Type B pancreatic cell (in vitro differentiated cells): ENCODE data around the gene SPEM3. TPM values are rescaled to one million over a fixed set of nuclear protein-coding genes. Genes with fewer than 3 reads are reported as not detected.
A peak's percentile ranks its signal among the peaks of the same experiment; 100 is the strongest.

Experiments used
- DNase-seq: peaks from one replicate; pipeline ENCODE4 v3.0.0; 2021; ENCODE audit warnings: mixed read lengths; ENCODE audit not compliant: unreplicated experiment; ENCODE audit errors: extremely low spot score
- H3K27ac Mint-ChIP-seq: 2 replicates; pipeline ENCODE4 v1.8.0; 2021; ENCODE audit warnings: mild to moderate bottlenecking, mixed read lengths
- H3K27me3 Mint-ChIP-seq: 2 replicates; pipeline ENCODE4 v1.8.0; 2021; ENCODE audit warnings: mixed read lengths
- H3K36me3 Mint-ChIP-seq: 2 replicates; pipeline ENCODE4 v1.8.0; 2021; ENCODE audit warnings: mixed read lengths
- H3K4me1 Mint-ChIP-seq: one replicate; pipeline ENCODE4 v1.8.0; 2021; ENCODE audit warnings: mixed read lengths; ENCODE audit not compliant: unreplicated experiment
- H3K4me3 Mint-ChIP-seq: 2 replicates; pipeline ENCODE4 v1.8.0; 2021; ENCODE audit warnings: mild to moderate bottlenecking, mixed read lengths
- H3K9me3 Mint-ChIP-seq: 2 replicates; pipeline ENCODE4 v1.8.0; 2021; ENCODE audit warnings: mixed read lengths
- long read RNA-seq: library from polyadenylated mRNA; unstranded; transcript quantifications from one replicate; pipeline ENCODE4 v2.0.0, GENCODE V29; 2020
- total RNA-seq: library from RNA; stranded (reverse); gene quantifications from 2 replicates; pipeline ENCODE4 v1.2.1, GENCODE V29; 2021; ENCODE audit warnings: low replicate concordance
- TF ChIP-seq, protein P1 (sequence below): fragments of 200-600 bp; sonication (generic); conservative IDR thresholded peaks from 2 replicates; pipeline ENCODE4 v1.5.0; 2021; ENCODE audit warnings: antibody characterized with exemption, mild to moderate bottlenecking

SPEM3 gene
- total RNA-seq: not detected in 2 replicates
- long read RNA-seq: 0 reads

DNA sequence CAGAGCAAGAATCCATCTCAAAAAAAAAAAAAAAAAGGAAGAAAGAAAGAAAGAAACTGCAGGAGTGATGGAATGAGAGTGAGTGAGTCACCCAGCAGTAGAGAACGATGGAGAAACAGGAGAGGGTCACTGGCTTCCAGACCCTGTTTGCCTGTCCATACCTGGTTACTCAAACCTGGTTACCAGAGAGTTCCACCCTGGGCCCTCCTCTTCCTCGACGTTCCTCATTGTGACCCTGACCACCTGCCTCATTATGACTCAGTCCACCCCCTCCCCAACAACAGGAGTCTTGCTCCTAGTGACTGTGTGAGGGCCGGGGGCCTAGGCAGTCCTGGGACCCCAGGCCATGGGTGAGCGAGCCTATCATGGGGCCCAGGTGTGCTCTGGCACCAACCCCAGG lies at the start of gene SPEM3:
Gene SPEM3 (plus strand): TSS at position 301 of the 400 bp plus-strand sequence. CDS start 46 bp downstream, at position 347.
- TF ChIP-seq, protein P1, sequence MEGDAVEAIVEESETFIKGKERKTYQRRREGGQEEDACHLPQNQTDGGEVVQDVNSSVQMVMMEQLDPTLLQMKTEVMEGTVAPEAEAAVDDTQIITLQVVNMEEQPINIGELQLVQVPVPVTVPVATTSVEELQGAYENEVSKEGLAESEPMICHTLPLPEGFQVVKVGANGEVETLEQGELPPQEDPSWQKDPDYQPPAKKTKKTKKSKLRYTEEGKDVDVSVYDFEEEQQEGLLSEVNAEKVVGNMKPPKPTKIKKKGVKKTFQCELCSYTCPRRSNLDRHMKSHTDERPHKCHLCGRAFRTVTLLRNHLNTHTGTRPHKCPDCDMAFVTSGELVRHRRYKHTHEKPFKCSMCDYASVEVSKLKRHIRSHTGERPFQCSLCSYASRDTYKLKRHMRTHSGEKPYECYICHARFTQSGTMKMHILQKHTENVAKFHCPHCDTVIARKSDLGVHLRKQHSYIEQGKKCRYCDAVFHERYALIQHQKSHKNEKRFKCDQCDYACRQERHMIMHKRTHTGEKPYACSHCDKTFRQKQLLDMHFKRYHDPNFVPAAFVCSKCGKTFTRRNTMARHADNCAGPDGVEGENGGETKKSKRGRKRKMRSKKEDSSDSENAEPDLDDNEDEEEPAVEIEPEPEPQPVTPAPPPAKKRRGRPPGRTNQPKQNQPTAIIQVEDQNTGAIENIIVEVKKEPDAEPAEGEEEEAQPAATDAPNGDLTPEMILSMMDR: no peak
- H3K27me3 Mint-ChIP-seq: no peaks in the 10 kb centered on the region
- H3K4me3 Mint-ChIP-seq: no peak within 1 kb of the TSS
- H3K27ac Mint-ChIP-seq: no peak within 1 kb of the TSS
- no peaks in the 10 kb centered on the region for H3K4me1 Mint-ChIP-seq
- H3K9me3 Mint-ChIP-seq: no peaks in the 10 kb centered on the region
- DNase-seq: no peak
- H3K36me3 Mint-ChIP-seq: no peaks in the 10 kb centered on the region

DNA sequence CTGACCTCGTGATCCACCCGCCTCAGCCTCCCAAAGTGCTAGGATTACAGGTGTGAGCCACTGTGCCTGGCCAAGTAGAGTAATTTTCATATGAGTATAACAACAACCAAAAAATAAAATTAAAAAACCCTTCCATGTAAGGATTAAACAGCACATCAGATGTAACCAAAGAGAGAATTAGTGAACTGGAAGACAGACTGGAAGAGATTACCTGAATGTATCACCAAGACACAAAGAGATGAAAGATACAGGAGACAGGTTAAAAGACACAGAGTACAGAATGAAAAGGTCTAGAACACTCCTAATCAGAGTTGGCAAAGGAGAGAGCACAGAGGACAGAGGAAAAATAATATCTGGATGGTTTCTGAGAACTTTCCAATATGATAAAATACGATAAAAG lies 49.5 kb upstream of the SPEM3 start:
- Mint-ChIP-seq H3K27me3 (peaks cover 46% of the 10 kb centered on the region), H3K27ac (no peak overlapping the region), H3K4me3 (no peak overlapping the region), H3K4me1 (peaks cover 4% of the 10 kb centered on the region), H3K9me3 (peaks cover 5% of the 10 kb centered on the region), H3K36me3 (no peaks in the 10 kb centered on the region)
- TF ChIP-seq, protein P1: no peak
- DNase-seq: no peak

DNA sequence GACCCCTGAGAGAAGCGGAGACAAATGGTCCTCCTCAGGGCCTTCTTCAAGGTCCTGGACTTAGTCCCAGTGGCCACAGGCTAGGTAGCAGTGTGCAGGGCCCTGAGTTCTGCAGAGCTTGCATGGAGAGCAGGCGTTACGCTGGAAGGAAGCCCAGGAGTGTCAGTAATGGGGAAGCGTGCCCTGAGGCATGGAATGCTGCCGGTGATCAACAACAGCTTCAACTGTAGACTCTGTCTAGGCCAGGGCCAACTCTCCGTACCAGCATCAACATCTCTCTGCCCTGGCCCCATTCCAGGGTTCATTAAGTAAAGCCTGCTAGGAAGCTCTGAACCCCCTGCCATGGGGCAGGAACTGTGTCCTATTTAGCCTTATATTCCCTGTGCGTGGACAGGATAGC lies 48.3 kb upstream of the SPEM3 start:
- Mint-ChIP-seq H3K4me1 (peaks cover 4% of the 10 kb centered on the region), H3K27ac (peak overlapping the region; percentile 75), H3K4me3 (peak overlapping the region; percentile 86), H3K36me3 (no peaks in the 10 kb centered on the region), H3K27me3 (peaks cover 50% of the 10 kb centered on the region), H3K9me3 (peaks cover 5% of the 10 kb centered on the region)
- TF ChIP-seq, protein P1: no peak
- no peak for DNase-seq

DNA sequence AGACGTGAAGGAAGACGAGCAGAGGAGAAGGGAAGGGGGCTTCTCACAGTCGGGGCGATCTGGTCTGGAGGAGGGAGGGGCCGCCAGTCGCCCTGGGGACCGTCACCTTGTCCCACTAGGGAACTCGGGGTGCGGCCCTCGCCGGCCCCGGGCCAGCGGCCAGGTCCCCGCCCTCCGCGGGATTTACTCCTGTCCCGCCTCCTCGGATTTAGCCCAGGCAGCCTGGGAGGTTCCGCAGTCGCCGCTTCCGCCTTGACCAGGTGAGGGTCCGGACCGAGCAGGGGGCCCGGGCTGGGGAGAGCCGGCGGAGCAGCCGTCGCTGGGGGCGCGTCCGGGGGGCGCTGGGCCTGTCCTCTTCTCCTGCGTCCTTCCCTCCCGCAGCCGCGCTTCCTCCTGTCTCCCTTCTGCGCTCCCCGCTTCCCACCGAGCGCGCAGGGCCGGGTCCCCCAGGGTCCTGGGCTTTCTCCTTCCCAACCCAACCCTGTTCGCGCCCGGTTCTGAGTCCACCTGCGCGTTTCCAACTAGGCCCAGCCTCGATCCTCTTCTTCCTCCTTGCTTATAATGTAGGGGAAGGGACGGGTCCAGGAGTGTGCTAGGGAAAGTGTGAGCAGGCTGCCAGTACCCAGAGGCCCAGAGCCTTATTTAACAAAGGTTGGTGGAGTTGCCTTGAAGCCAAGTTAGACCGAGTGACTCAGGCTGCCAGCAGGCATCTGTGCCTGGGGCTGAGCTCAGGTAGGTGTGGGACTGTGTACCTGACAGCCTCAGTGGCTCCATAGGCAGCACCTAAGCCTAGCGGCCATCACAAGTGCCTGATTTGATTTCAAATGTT lies 47.6 kb upstream of the SPEM3 start, which contains the start of gene TNK1:
Gene TNK1 (plus strand): TSS at position 235 of the 829 bp plus-strand sequence. CDS start 1,838 bp downstream, outside the sequence.
- Mint-ChIP-seq H3K4me3 (peak within 1 kb of the TSS; percentile 88), H3K36me3 (peaks cover 4% of the 10 kb centered on the region), H3K4me1 (peaks cover 4% of the 10 kb centered on the region), H3K27me3 (peaks cover 50% of the 10 kb centered on the region), H3K9me3 (peaks cover 5% of the 10 kb centered on the region), H3K27ac (peak within 1 kb of the TSS; percentile 80)
- no peak for DNase-seq
- TF ChIP-seq, protein P1: no peak

DNA sequence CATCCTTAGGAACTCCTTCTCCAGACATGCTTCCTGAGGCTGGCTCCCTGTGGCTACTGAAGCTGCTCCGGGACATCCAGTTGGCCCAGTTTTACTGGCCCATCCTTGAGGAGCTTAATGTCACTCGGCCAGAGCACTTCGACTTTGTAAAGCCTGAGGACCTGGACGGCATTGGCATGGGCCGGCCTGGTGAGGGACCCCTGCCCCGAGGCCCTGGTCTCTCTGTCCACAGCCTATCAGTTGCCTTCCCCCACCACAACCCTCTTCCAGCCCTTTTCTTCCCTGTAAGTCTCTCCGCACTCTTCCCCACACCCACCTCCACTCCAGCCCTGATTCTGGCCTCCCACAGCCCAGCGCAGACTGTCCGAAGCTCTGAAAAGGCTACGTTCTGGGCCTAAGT lies 45.8 kb upstream of the SPEM3 start:
- Mint-ChIP-seq H3K27ac (no peak overlapping the region), H3K27me3 (peaks cover 45% of the 10 kb centered on the region), H3K4me1 (peaks cover 4% of the 10 kb centered on the region), H3K36me3 (peaks cover 4% of the 10 kb centered on the region), H3K4me3 (peak overlapping the region; percentile 41), H3K9me3 (peaks cover 5% of the 10 kb centered on the region)
- TF ChIP-seq, protein P1: no peak
- no peak for DNase-seq
